Neural progenitor cell (in vitro differentiated cells): ENCODE results near the gene DISC1.

Experiments
- EZH2 ChIP-seq: fragments of 200-600 bp; sonication (generic); IDR thresholded peaks from 2 replicates; pipeline ENCODE4 v1.6.1; 2017; ENCODE audit warnings: antibody characterized with exemption, mild to moderate bottlenecking, moderate library complexity
- EZH2phosphoT487 ChIP-seq: fragments of 200-600 bp; sonication (generic); IDR thresholded peaks from 2 replicates; pipeline ENCODE4 v1.6.1; 2017; ENCODE audit warnings: antibody characterized with exemption
- TF ChIP-seq, protein P1 (sequence below): fragments of 200-600 bp; sonication (generic); IDR thresholded peaks from 2 replicates; pipeline ENCODE4 v1.5.1; 2017; ENCODE audit warnings: antibody characterized with exemption, mild to moderate bottlenecking

DNA sequence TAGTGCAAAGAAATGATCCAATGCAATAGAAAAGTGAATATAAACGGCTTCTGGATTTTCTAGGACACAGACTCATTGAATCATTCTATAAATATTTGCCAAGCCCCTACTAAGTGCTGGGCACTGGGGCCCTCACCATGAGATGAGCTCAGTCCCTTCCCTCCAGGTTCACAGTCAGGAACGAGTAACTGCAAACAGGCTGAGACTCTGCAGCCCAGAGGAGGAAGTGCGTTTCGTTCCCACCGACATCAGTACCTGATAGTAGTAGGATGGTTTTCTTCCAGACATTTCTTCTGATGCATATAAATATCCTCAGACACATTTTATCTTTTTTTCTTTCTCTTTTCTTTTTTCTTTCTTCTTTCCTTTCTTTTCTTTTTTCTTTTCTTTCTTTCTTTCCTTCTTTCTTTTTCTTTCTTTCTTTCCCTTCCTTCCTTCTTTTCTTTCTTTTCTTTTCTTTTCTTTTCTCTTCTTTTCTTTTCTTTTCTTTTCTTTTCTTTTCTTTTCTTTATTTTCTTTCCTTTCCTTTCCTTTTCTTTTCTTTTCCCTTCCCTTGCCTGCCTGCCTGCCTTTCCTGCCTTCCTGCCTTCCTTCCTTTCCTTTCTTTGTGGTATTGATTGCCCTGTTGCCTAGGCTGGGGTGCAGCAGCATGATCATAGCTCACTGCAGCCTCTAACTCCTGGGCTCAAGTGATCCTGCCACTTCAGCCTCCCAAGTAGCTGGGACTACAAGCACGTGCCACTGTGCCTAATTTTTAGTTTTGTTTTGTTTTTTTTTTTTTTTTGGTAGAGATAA lies 135.4 kb downstream of the DISC1 start:
- TF ChIP-seq, protein P1, sequence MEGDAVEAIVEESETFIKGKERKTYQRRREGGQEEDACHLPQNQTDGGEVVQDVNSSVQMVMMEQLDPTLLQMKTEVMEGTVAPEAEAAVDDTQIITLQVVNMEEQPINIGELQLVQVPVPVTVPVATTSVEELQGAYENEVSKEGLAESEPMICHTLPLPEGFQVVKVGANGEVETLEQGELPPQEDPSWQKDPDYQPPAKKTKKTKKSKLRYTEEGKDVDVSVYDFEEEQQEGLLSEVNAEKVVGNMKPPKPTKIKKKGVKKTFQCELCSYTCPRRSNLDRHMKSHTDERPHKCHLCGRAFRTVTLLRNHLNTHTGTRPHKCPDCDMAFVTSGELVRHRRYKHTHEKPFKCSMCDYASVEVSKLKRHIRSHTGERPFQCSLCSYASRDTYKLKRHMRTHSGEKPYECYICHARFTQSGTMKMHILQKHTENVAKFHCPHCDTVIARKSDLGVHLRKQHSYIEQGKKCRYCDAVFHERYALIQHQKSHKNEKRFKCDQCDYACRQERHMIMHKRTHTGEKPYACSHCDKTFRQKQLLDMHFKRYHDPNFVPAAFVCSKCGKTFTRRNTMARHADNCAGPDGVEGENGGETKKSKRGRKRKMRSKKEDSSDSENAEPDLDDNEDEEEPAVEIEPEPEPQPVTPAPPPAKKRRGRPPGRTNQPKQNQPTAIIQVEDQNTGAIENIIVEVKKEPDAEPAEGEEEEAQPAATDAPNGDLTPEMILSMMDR = no peak
- no peak for TF ChIP-seq EZH2
- no peak for TF ChIP-seq EZH2phosphoT487
